GM21576 (cell line): ENCODE results near the gene KCTD19.
A peak's percentile ranks its signal among the peaks of the same experiment; 100 is the strongest.

Experiments used
- ATAC-seq: cut with Tn5 transposase; IDR thresholded peaks from one replicate; pipeline ENCODE4 v1.9.1; 2021; ENCODE audit warnings: mild to moderate bottlenecking, moderate library complexity; ENCODE audit not compliant: unreplicated experiment

Gene KCTD19

DNA sequence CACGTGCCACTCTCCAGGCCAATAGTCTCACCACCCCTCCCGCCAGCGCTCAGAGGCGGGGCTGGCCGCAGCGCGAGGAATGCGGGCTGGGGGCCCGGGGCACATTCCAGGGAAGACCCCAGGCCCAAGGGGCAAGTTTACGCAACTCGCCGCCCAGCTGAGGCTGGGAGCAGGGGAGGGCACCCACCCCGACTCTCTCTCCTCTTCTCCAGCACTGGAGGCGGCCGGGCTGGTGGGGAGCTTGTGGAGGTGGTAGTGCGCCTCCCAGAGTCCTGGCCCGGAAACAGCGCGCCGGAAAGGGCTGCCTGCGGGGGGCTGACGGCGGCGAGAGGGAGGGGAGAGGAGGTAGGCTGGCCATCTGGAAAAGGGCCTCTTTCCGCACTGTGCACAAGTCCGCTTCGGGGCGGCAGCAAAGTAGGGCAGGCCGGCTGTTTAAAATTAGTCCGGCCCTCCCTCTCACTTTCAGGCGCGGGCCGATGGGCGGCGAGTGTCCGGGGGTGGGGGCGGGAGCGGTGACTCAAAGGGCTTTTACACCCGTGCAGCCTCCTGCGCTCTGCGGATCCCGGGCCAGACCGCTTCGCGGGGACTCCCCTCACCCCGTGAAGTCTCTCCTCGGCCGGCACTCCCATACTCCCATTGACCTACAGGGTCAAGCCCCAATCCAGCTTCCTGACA is 80.3 kb downstream of the KCTD19 start:
- ATAC-seq, result peak; percentile 23

DNA sequence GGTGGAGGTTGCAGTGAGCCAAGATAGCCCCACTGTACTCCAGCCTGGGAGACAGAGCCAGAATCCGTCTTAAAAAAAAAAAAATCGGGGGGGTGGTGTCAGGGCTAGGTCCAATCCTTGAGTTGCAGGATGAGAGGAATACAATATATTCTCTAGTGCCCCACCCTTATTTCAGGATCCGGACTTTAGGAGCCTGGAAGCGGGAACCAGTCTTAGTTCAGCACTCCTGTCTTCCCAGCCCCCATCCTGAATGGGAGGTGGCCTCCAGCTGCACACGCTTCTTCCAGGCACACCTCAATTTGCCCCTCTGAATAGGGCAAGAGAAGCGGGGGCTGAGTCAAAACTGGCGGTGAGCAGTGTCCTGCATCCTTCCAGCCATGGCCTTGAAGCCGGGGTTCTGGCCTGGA is 80.9 kb downstream of the KCTD19 start:
- ATAC-seq, result no peak

DNA sequence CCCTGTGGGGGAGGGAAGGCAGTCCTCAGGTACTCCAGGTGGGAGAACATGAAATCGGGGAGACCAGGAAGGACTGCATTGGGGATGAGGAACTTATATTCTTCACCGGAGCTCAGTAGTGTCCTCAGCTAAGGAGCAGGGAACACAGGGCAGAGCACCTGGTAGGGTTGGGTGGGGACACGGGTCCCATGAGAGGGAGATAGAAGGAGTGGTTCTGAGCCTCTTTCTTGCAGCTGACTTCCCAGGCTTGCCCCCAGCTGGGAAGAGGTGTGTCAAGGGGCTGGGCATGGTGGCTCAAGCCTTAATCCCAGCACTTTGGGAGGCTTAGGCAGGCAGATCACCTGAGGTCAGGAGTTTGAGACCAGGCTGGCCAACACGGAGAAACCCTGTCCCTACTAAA is 81.4 kb downstream of the KCTD19 start:
- ATAC-seq, result no peak

DNA sequence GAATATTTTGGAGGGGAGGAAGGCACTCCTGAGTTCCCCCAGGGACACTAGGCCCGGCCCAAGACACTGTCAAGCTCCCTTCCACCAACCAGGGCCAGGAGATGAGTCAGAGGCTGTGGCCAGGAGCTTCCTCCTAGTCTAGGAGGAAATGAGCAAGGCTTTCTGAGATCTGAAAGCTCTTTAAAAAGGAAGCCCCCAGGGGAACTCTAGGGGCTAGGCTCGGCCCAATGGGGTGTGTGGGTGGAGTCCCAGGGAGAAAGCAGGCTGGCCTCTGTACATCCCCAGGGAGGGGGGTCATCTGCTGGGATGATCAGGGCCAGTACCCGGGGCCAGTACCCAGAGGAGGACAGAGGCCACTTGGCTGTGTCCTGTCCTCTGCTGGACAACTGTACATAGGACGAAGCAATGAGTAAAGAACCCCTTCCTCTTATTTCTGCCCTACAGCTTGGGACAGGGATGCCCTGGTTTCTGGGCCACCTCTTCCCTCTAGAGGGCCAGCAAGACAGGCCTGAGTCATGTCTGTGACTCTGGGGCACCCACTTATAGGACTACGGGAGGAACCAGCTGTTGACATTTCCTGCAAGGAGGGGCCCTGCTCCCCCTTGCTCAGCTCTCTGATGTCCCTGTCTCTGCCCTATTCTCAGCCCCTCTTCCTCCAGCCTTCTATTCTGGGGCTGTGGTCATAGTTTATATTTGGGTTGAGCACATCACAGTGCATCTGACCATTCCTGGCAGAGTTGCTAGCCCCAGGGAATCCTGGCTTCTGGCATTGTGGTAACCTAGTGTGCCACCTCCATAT is 82.0 kb downstream of the KCTD19 start:
- ATAC-seq, result peak; percentile 47

DNA sequence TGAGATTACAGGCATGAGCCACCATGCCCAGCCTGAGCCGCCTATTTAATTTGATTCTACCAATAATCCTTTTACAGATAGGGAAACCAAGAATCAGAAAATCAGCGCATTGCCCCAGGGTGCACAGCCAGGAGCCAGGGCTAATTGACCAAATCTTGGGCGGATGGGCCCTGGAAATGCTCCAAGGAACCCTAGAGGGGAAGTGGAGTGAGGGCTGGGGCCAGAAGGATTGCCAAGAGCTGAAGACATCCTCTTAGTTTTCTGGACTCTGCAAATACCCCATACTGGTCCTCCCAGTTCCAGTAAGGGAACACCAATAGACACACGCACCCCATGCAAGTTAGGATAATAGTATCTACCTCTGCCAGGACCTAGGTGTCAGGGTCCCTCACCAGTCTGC is 83.1 kb downstream of the KCTD19 start:
- ATAC-seq, result no peak

DNA sequence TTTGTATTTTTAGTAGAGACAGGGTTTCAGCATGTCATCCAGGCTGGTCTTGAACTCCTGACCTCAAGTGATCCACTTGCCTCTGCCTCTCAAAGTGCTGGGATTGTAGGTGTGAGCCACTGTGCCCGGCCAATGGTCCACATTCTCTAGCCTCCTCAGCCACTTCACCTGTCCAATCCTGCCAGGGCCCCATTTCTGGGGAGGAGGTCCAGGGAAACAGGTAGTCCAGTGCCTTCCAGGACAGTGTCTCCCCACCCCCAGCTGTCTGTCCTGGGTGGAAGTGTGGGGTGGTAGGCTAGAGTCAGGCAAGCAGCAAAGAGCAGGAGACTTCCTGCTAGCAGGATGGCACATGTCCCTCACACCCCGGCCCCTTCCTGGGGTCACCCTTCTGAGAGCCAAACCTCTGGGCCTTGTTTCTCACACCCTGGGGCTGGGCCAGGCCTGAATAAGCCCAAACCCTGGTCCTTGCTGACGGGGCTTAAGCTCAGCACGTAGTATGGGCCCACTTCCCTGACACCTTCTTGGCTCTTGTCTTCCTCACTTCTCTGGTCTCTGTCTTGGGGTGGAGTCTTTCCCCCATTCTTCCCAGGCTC is 84.3 kb downstream of the KCTD19 start:
- no peak for ATAC-seq

DNA sequence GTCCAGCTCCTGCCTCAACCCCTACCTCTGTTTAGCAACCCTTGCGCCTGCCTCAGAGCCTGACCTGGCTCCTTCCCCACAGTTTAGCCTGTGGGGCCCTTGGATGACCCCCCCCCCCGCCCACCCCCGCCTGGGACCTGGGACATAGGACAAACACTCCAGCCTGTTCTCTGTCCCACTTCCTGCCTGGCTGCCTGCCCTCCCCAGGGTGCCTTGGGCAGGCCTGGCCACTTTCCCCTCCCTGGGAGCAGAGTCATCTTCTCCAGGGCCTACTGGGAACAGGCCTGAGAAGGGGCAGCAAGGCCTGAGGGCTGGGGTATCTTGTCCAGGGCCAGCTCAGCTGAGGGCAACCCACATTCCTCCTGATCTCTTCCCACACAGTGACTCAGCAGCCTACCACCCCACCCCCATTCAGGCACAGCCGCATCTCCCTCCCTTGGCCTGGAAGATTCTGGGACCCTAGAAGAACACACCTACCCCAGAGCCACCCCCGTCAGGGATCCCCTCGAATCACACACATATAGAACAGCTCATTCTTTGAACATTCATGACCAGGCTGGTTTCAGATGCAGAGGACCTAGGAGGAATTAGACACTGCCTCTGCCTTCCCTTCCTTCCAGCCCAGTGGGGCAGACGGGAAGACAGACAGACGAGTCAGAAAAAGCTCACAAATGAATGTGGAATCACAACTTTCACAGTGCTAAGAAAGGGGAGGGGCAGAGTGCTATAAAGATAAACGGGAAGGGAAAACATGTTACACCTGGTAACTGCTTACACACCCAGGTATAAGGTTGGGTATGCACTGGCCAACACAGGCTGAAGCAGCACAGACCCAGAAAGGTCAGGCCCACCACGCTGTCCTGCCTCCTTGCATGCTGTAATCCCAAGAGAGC is 85.3 kb downstream of the KCTD19 start:
- ATAC-seq, result no peak

DNA sequence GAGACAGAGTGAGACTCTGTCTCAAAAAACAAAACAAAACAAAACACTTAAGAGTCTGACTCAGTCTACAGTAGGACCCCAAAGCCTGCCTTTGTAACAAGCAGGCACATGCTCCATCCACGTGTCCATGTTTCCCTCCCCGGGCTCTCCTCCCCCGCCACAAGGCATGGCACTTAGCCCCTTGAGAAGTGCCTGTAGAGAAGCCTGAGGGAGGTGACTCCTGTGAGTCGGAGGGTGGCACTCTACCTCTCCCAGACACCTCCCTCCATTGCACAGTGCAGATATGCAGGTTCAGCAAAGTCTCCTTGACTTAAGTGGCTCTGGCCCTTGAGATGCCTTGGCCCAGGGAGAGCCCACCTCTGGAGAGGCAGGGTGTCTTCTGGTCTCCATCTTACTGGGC is 86.0 kb downstream of the KCTD19 start:
- ATAC-seq, result no peak
